Mesenteric fat pad (tissue), 1 donor: ENCODE measurements around the gene CDC42. TPM values are rescaled to one million over a fixed set of nuclear protein-coding genes. Genes with fewer than 3 reads are reported as not detected.

Experiments
- DNase-seq: peaks from one replicate; pipeline ENCODE4 v3.0.0-alpha.2; 2020; ENCODE audit warnings: low spot score
- total RNA-seq: library from RNA; stranded (reverse); fragmentation: NEBNext Ultra II Directional; extraction: Animal tissue kit (Norgen Biotek cat#: 25700); gene quantifications from one replicate; pipeline ENCODE4 v1.2.1, GENCODE V29; 2021
- donor health status: DM: yes; HTN: yes; CAD: no.

CDC42 gene
- total RNA-seq, 1 donor from 2014 or later: 270 TPM

DNA sequence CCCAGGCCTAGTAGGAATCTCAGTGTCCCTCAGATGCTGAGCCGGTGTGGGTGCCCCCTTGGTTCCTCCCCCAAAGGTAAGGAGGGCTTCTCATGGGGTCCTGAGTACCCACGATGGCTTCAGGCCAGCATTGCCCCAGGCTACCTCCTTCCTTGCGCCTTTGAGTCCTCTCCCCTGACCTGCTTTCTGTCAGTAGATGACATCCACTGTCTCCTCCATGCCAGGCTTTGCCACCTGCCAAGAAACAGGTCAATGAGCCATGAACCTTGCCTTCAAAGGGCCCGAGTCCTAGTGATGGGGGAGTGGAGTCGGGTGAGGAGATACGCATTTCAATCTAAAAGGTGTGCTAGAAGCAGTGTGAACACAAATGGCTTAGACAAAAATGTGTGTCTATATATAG is 74.7 kb downstream of the CDC42 start:
- no peak for DNase-seq

DNA sequence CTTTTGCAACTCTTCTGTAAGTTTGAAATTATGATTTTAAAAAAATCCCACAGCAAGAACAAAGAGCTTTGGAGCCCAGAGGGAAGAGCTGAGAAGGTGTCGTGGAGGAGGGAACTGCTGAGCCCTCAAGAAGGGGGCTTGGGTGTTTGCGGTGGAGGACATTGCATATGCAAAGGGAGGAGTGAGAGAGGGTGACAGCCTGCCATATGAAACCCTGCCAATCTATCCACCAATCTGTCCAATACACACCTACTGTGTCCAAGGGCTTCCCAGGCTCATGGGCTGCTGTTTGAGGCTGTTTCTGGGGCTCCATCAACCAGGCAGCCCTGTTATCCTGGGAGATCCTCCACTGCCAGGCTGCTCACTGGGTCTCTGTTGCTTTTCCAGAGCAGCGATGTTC is 75.2 kb downstream of the CDC42 start:
- DNase-seq: no peak

DNA sequence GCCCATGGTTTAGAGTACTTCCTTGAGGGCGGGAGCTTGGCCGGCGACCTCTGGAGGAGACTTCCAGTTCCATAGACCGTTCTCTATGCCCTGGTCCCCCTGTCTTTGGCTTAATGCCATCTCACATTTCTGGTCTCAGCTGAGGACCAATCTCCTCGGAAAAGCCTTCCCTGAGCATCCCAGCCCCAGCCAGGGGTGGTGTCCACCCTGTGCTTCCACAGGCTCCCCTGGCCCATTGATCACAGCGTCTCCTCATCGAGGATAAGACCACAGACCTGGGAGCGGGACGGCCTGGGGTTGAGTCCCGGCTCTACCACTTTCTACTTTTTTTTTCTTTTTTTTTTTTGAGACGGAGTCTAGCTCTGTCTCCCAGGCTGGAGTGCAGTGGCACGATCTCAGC is 75.9 kb downstream of the CDC42 start:
- no peak for DNase-seq

DNA sequence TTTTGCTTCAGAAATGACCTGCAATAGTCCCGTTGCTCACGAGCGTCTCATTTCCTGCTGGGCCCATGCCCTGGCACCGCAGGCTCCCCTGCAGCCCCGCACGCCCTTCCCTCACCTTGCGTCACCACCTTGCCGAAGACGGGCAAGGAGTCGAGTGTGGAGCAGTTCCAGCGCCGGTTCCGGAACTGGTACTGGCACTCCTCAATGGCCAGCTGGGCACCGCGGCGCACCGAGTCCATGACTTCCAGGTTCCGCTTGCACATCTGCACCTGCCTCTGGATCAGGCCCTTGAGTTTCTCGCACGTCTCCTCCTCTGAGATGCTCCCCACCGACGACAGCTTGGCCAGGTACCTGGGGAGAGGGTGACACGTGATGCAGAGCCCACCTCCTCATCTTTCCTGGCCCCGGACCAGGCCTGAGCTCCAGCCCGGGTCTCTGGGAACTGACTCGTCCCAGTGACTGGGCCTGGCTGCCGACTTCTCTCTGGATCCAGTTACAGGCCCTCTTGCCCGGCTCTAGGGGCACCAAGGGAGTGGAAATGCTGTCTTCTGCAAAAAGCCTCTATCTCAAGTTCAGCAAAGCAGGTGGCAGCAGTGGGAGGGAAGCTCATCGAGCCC is 77.1 kb downstream of the CDC42 start:
- no peak for DNase-seq

DNA sequence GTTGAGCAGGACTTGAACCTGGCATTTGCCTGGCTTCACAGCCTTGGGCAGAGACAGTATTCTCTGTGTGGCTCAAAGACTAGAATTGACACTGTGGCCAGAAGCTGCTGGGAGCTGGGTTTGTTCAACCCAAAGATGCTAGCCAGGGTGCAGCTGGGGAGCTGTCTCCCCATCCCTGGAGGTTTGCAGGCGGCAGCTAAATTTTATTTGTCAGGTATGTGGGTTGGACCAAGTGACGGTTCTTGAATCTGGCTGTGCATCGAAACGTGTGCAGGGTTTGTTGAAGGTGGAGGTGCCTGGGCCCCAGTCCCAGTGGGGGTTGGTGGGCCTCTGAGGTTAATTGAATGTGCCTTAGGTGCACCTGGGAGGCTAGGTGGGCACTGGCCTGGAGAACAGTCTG is 78.6 kb downstream of the CDC42 start:
- no peak for DNase-seq

DNA sequence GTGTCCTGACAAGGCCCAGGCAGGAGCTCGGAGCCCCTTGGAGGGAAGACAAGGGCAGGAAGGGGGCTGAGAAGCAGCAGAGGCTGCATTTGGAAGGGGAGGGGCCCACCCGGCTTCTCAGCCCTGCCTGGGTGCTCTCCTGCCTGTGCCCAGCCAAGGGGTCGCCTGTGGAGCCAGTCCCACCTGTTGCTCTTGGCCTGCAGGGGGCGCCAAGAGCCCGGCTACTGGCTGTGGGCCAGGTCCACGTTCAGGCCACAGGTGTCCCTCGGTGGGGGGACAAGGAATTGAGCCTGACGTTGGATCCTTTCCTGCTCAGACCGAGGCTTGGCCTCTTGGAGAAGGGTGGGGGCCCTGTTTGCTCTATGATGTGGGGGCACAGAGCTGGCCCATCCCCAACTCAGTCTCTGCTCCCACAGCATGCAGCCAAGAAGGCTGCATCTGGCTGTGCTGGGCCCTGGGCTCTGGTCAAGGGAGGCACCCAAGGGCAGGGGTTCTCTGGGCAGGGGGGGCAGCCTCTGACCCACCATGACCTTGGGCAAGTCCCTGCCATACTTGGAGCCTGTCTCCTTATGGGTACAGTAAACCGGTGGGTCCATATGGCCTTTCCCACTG is 79.5 kb downstream of the CDC42 start:
- DNase-seq: no peak

DNA sequence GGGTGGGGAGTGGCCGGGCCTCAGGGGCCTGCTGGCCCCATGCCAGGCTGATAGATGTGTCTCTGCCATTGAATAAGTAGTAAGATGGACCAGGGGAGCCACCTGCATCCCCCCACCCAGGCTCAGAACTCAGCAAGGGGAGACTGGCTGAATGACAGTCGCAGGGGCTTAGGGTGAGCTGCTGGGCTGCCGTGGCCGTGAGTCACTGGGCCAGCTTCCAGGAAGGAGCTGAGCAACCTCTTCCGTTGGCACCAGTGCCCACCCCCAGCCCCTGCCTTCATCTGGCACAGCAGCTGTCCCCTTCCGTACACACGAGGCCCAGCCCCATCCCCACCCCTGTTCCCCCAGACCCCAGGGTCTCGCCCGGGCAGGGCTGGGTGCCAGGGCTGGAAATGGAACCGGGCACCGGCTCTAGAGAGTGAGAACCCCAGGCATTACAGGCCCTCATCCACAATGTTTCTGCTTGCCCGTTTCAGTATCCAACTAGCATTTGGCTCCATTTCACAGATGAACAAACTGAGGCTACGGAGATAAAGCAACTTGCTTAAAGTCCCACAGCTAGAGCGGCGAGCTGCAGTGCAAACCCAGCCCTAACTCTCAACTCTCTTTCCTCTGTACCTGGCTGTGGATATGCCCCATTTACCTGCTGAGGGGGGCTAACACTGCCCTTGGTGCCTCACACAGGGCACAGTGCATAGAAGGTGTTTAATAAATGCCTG is 80.2 kb downstream of the CDC42 start:
- DNase-seq: no peak

DNA sequence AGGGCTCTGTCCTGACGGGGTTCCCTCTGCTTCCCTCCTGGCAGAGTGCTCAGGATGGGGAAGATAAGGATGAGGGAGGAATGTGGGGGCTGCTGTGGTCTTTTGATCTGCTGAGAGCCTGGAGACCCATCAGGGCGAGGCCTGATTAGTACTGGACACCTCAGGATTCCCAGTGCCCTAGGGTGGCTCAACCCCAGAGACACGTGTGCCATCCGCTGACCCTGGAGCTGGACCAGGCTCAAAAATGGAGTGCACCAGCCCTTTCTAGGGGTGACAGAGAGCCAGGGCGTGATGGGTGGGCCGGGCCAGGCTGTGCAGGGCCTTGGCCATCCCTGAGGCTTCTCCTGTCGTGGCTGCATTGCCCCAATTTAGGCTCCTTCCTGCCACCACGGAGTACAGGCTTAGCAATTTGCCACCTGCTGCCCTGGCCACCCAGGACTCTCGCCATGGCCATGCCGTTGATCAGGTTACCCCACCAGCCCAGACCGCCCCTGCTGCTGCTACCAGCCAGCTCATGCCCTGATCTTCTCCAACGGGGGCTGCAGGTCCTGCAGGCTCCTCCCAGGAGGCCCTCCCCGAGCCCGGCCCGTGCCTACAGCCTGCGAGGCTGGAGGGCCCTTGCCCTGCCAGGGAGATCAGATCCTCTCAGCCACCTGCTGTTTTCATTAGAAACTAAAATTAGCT is 80.9 kb downstream of the CDC42 start:
- DNase-seq: no peak

DNA sequence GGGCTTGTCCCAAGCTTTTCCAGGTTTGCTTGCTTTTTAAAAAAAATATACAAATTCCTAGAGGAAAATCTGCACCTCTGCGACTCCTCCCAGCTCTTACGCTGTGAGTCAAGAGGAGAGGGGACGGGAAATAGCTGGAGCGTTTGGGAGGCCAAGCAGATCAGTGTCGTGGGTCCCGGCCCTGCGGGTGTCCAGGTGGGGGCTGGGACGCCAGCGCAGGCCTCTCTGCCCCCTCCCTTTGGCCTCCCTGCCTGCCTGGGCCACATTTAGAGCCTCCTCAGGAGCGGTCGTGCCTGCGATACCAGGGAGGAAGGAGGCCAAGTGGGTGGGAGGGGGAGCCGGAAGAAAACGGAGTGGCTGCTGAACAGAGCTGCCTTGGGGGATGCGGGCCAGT is 81.4 kb downstream of the CDC42 start:
- no peak for DNase-seq

DNA sequence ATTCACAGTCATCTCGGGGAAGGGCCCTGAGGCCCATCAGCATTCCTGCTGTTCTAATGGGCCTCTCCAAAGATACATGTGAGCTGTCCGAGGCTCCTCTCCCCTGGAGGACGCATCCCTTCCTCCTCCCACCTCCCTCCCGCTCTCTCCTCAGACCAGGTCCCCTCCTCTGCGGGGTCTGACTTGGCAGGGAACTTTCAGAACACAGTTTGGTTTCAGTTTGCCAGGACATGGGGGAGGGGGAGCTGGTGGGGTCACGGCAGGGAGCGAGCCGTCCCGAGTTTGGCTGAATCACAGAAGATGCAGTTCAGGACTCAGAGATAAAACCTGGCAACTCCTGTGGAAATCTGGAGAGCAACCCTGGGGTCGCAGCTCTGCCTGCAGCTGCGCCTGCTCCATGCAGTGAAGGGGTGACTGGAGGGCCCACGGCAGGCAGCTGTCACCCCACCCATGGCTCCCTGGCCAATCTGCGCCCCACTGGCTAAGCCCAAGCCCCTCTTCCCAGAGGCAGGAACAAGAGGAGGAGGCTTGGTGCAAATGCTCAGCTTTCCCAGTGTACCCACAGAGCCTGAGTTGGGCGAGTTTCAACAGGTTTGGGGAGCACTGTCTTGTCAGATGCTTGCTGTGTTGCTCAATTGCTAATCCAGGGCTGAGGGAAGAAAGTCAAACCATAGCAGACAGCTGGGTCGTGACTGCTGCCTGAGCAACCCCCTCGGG is 84.7 kb downstream of the CDC42 start:
- no peak for DNase-seq

DNA sequence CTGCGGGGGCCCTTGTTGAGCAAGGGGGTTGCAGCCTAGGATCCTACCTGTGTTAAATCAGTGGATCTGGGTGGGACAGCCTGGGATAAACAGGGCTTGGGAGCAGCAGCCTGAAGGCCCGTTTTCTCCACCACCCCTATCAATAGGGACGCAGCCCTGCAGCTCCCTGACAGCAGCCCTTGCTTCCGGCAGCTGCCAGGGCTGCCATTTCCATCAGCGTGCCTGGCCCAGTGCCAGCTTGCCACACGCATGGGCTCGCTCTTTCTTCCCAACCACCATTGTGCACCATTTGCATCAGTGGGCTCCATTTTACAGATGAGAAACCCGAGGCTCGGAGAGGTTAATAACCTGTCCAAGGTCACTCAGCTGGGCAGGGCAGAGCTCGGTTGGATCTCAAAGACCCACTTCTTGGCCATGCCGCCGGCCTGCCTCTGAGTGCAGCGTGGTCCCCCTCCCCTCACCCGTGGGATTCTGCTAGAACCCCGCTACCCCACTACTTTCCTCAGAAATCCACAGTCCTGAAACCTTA is 86.6 kb downstream of the CDC42 start:
- DNase-seq: no peak

DNA sequence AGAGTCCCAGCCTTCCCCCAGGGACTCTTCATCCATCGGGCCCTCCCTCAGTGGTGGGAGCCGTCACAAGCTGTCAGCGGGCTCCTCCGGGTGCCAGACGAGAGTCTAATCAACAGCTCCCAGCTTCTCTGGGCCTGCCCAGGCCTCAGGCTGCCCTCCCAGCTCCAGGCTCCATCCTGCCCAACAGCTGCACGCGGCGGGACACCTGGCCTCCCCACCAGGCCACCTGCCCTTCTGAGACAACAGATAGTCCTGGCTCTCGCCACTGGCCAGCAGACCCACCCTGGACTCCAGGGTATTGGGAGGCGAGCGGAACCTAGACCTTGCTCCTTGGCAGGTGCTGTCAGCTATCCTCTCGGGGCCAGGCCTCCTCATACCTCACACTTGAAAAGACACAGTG is 87.3 kb downstream of the CDC42 start:
- no peak for DNase-seq

Other genes with a start within 250 kb of the CDC42 start
- gene LDLRAD2, start 240.4 kb upstream of the CDC42 start, total RNA-seq: 0.35 TPM
- gene HSPG2, start 115.4 kb upstream of the CDC42 start, total RNA-seq: 543 TPM
- gene CELA3B, start 75.7 kb upstream of the CDC42 start, total RNA-seq: 0.90 TPM
- gene CELA3A, start 51.1 kb upstream of the CDC42 start, total RNA-seq: 4.1 TPM
- gene WNT4, start 90.4 kb downstream of the CDC42 start, total RNA-seq: 0.10 TPM